PFSK-1 (cell line): ENCODE measurements around the gene MKKS.

ENCODE experiments used
- FOXP2 ChIP-seq: optimal IDR thresholded peaks from 2 replicates; pipeline ENCODE3; 2011; ENCODE audit warnings: borderline replicate concordance, control low read depth, inconsistent platforms; ENCODE audit not compliant: insufficient read depth; ENCODE audit errors: extremely low read length, extremely low read depth
- POLR2AphosphoS5 ChIP-seq: IDR thresholded peaks from 2 replicates; pipeline ENCODE4 v1.6.1; 2012; ENCODE audit warnings: low read depth, mild to moderate bottlenecking, control low read depth, low read length, moderate library complexity
- REST ChIP-seq, 2 experiments: IDR thresholded peaks; 2 replicates each; pipeline versions ENCODE4 v1.6.1 to v1.8.0; 2011 to 2012; ENCODE audit warnings: low read depth in 2 of 2, low read length in 2 of 2, control low read depth in 1 of 2, inconsistent platforms in 1 of 2, mild to moderate bottlenecking in 1 of 2, moderate library complexity in 1 of 2; ENCODE audit not compliant: insufficient read depth in 1 of 2
- SIN3A ChIP-seq: IDR thresholded peaks from 2 replicates; pipeline ENCODE4 v1.6.1; 2012; ENCODE audit warnings: mild to moderate bottlenecking, low read length, moderate library complexity, borderline replicate concordance; ENCODE audit not compliant: insufficient read depth
- TAF1 ChIP-seq: IDR thresholded peaks from 2 replicates; pipeline ENCODE4 v1.6.1; 2012; ENCODE audit warnings: low read length, control low read depth, borderline replicate concordance; ENCODE audit not compliant: insufficient read depth

MKKS gene

GRCh38 chr20:10398834-10399369 lies 35.1 kb downstream of the MKKS start:
- no peak for TF ChIP-seq FOXP2
- TF ChIP-seq REST (IDR thresholded peaks at IDR 0.05; ENCODE audit: insufficient read depth in 1 of 2, low read depth in 2 of 2, low read length in 2 of 2) = no peak
- no peak for TF ChIP-seq SIN3A
- no peak for TF ChIP-seq POLR2AphosphoS5
- no peak for TF ChIP-seq TAF1

DNA sequence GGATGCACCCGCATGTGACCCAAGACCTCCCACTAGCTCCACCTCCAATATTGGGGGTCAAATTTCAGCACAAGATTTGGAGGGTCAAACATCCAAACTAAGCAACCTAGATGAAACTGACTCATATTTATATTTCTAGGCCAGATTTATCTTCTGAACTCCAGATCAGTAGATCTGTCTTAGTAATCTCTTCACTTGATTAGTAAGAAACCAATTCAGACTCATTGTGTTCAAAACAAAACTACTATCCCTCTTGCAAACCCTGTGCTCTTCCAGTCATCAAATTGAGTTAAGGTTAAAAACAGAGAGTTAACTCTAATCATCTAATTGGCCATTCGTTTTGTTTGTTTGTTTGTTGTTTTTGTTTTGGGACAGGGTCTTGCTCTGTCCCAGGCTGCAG lies 43.3 kb downstream of the MKKS start:
- no peak for TF ChIP-seq FOXP2

- TF ChIP-seq FOXP2 = no peak
- TF ChIP-seq SIN3A = no peak
- no peak for TF ChIP-seq REST (IDR thresholded peaks at IDR 0.05; ENCODE audit: insufficient read depth in 1 of 2, low read depth in 2 of 2, low read length in 2 of 2)
- TF ChIP-seq POLR2AphosphoS5 = no peak
- no peak for TF ChIP-seq TAF1
Measured at GRCh38 chr20:10388597-10388996, 45.4 kb downstream of the MKKS start.

GRCh38 chr20:10387686-10388085 lies 46.3 kb downstream of the MKKS start:
- TF ChIP-seq TAF1 = no peak
- TF ChIP-seq FOXP2 = no peak
- no peak for TF ChIP-seq POLR2AphosphoS5
- no peak for TF ChIP-seq REST (IDR thresholded peaks at IDR 0.05; ENCODE audit: insufficient read depth in 1 of 2, low read depth in 2 of 2, low read length in 2 of 2)

DNA sequence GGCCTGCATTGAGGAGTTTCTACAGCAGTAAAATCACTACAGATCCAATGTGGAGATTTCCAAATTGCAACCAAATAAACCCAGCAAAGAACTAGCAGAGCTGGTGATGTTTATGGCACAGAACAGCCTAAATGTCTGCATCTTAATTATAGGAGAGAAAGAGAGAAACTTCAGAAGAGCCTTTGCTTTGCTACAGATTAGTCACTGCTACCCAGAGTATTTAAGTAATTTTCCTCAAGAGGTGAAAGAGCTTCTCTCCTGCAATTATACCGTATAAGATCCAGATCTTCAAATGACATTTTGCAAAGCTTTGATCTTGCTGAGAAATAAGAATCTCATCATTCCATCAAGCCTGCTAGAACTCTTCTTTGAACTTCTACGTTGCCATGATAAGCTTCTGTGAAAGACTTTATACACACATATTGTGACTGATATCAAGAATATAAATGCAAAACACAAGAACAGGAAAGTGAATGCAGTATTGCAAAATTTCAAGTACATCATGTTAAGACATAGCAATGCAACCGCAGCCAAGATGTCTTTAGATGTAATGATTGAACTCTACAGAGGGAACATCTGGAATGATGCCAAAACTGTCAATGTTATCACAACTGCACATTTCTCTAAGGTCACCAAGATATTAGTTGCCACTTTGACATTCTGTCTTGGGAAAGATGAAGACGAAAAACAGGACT lies 48.0 kb downstream of the MKKS start:
- TF ChIP-seq TAF1 = no peak

- TF ChIP-seq TAF1 (no peak), FOXP2 (no peak), REST (IDR thresholded peaks at IDR 0.05; ENCODE audit: insufficient read depth in 1 of 2, low read depth in 2 of 2, low read length in 2 of 2) (no peak), POLR2AphosphoS5 (no peak), SIN3A (no peak)
Measured at GRCh38 chr20:10381477-10381876, 52.5 kb downstream of the MKKS start.
